HEK293 (cell line): Measurements from ENCODE around the gene NOC4L.

Source experiments
- ZFP41 ChIP-seq: fragments of 450-650 bp; formaldehyde crosslinking; IDR thresholded peaks from 2 replicates; pipeline ENCODE4 v1.5.1; 2016; ENCODE audit warnings: missing biosample characterization, missing genetic modification characterization, borderline replicate concordance
- ZNF19 ChIP-seq: fragments of 450-650 bp; formaldehyde crosslinking; IDR thresholded peaks from 2 replicates; pipeline ENCODE4; 2016; ENCODE audit warnings: missing biosample characterization, missing genetic modification characterization, low read depth
- ZNF473 ChIP-seq: fragments of 450-650 bp; formaldehyde crosslinking; IDR thresholded peaks from 2 replicates; pipeline ENCODE4 v1.5.1; 2017; ENCODE audit warnings: missing biosample characterization, missing genetic modification characterization
- ZNF530 ChIP-seq: fragments of 450-650 bp; formaldehyde crosslinking; IDR thresholded peaks from 2 replicates; pipeline ENCODE4 v1.5.1; 2016; ENCODE audit warnings: low read depth, missing biosample characterization, missing genetic modification characterization
- ZNF747 ChIP-seq: fragments of 450-650 bp; formaldehyde crosslinking; IDR thresholded peaks from 2 replicates; pipeline ENCODE4 v1.5.1; 2016; ENCODE audit warnings: missing biosample characterization, missing genetic modification characterization

DNA sequence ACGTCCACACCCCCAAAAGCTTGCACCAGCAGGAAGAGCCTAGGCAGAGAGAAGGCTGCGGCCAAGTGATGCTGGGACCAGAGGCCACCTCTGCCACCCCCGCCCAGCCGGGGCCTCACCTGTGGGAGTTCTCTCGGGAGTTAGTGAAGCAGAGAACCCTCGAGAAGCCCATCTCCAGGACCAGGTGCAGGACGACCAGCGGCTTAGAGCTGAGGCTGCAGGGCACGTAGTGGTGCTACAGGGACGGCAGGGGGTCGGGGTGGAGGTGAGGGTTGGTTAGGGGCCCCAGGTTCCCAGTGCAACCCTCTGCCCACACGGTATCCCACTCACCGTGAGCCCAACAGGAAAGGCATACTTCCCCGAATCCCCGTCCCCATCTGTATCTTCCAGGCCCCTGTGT, 3.8 kb upstream of the NOC4L start:
- TF ChIP-seq ZNF19, result no peak
- no peak for TF ChIP-seq ZNF473 (tag by site-specific recombination)
- TF ChIP-seq ZFP41 (tag by site-specific recombination), result no peak
- TF ChIP-seq ZNF530, result no peak
- no peak for TF ChIP-seq ZNF747 (tag by site-specific recombination)
